Gastroesophageal sphincter (tissue), 3 donors: Measurements from ENCODE around the gene OR51A4.

Experiments
- CTCF ChIP-seq, 4 experiments: fragments of 200-600 bp in 2 of 4; fragments of 450-650 bp in 2 of 4; sonication (generic) in 1 of 4; IDR thresholded peaks; one replicate each; pipeline ENCODE4 v1.5.1; 2017 to 2019; ENCODE audit warnings: antibody characterized with exemption in 4 of 4, mild to moderate bottlenecking in 2 of 4, moderate library complexity in 2 of 4
- EP300 ChIP-seq: sonication (generic); formaldehyde crosslinking; IDR thresholded peaks from one replicate; pipeline ENCODE4 v1.6.1; 2017; ENCODE audit warnings: antibody characterized with exemption, mild to moderate bottlenecking
- POLR2A ChIP-seq, 2 donors: fragments of 450-650 bp; IDR thresholded peaks; one replicate each; pipeline ENCODE4 v1.6.1; 2017; ENCODE audit warnings: antibody characterized with exemption in 2 of 2, mild to moderate bottlenecking in 2 of 2, moderate library complexity in 1 of 2

DNA sequence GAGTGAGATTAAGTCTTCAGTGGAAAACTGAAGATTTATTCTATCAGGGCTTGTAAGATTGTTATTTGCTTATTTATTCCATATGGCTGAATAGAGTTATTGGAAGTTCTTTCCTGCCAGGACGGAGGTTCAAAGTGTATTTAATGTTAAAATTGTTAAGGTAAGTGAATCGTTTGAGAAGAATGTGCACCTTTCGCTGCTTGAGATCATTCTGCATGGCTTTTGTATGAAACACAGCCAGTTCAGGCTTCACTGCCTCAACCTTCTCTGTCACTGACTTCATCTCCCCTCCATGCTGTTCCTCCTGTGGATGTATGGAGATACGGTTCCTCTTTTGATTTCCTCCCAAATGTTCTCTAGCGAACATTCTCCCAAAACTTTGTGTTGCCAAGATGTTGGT, 28.0 kb upstream of the OR51A4 start:
- TF ChIP-seq CTCF (IDR thresholded peaks at IDR 0.05) (no peak), EP300 (no peak), POLR2A (IDR thresholded peaks at IDR 0.05) (no peak)
